Calu3 (cell line): ENCODE results near the gene LRRC1. TPM values are rescaled to one million over a fixed set of nuclear protein-coding genes. Genes with fewer than 3 reads are reported as not detected.

ENCODE experiments used
- BruUV-seq: library from RNA; stranded (reverse); fragments of 400-500 nt; replicated peaks from 2 replicates; lab custom pipeline; 2021; lab: Mats Ljungman, UMichigan
- CTCF ChIA-PET: fragments of 300-600 bp; sonication (Branson Sonifier 250); formaldehyde crosslinking; loops from one replicate; lab custom pipeline; 2022; ENCODE audit warnings: antibody characterized with exemption; lab: Charles Lee
- DNase-seq: peaks from one replicate; pipeline ENCODE4 v3.0.0; 2022
- H3K27ac Mint-ChIP-seq: one replicate; pipeline ENCODE4 v1.8.0; 2022; ENCODE audit warnings: mixed read lengths; ENCODE audit not compliant: unreplicated experiment
- H3K27me3 Mint-ChIP-seq: one replicate; pipeline ENCODE4 v1.8.0; 2022; ENCODE audit warnings: mixed read lengths; ENCODE audit not compliant: unreplicated experiment
- H3K36me3 Mint-ChIP-seq: one replicate; pipeline ENCODE4 v1.8.0; 2022; ENCODE audit warnings: mild to moderate bottlenecking, moderate library complexity, mixed read lengths; ENCODE audit not compliant: insufficient read depth, unreplicated experiment
- H3K4me1 Mint-ChIP-seq: one replicate; pipeline ENCODE4 v1.8.0; 2022; ENCODE audit warnings: mild to moderate bottlenecking, low read depth, mixed read lengths; ENCODE audit not compliant: unreplicated experiment
- H3K4me3 Mint-ChIP-seq: one replicate; pipeline ENCODE4 v1.8.0; 2022; ENCODE audit warnings: mild to moderate bottlenecking, low read depth, moderate library complexity, mixed read lengths; ENCODE audit not compliant: unreplicated experiment
- H3K9me3 Mint-ChIP-seq: one replicate; pipeline ENCODE4 v1.8.0; 2022; ENCODE audit warnings: low read depth, mixed read lengths; ENCODE audit not compliant: unreplicated experiment
- CTCF ChIP-seq: fragments of 200-600 bp; IDR thresholded peaks from one replicate; pipeline ENCODE4 v1.8.0; 2022; ENCODE audit warnings: antibody characterized with exemption; ENCODE audit not compliant: unreplicated experiment
- intact Hi-C: fragments of 100-400 bp; cut with micrococcal nuclease; formaldehyde crosslinking; loops from one replicate; pipeline ENCODE4 v1.10.0; 2022; ENCODE audit not compliant: unreplicated experiment
- total RNA-seq: library from RNA; stranded (reverse); gene quantifications from 2 replicates; pipeline ENCODE4 v1.2.3, GENCODE V29; 2022

Gene LRRC1
- total RNA-seq, 1 experiment from 2014 or later = 26.6 TPM

- no peak for TF ChIP-seq CTCF
- intact Hi-C loops = no loop called here
- no peak overlapping the region for H3K4me3 Mint-ChIP-seq
- no peaks in the 10 kb centered on the region for H3K27me3 Mint-ChIP-seq
- H3K27ac Mint-ChIP-seq = no peak overlapping the region
- DNase-seq = no peak
- H3K9me3 Mint-ChIP-seq = no peaks in the 10 kb centered on the region
- BruUV-seq = no TSS peak
- peaks cover 35% of the 10 kb centered on the region for H3K4me1 Mint-ChIP-seq
- H3K36me3 Mint-ChIP-seq = no peaks in the 10 kb centered on the region
- CTCF ChIA-PET = interaction anchor here (1.2 to 1.5 kb wide), 2 partner anchors 11 to 576 kb away, joined by 3 to 5 read pairs; no protein-coding TSS in a partner anchor
These were observed 43.3 kb downstream of the LRRC1 start for GRCh38 chr6:53837865-53838769.

DNA sequence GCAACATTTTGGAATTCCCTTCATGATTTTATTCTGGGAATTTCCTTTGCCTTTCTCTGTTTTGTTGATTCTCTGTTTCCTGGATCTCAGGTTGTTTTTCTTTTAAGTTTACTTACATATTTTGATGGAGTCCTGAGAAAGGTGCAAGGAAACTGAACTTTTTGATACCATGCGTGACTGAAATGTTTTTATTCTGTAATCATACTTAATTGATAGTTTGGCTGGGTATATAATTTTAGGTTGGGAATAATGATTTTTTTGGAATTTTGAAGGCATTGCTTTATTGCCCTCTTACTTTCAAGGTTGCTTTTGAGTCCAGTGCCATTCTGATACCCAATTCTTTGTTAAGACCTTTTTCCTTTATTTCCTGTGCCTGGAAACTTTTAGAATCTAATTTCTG lies 45.2 kb downstream of the LRRC1 start:
- intact Hi-C loops = no loop called here
- no peaks in the 10 kb centered on the region for H3K27me3 Mint-ChIP-seq
- H3K27ac Mint-ChIP-seq = no peak overlapping the region
- no peaks in the 10 kb centered on the region for H3K9me3 Mint-ChIP-seq
- CTCF ChIA-PET = interaction anchor here (0.7 kb wide), 1 partner anchor 1349 kb away, joined by 6 read pairs; no protein-coding TSS in a partner anchor
- TF ChIP-seq CTCF = no peak
- H3K4me3 Mint-ChIP-seq = no peak overlapping the region
- no peak for DNase-seq
- no TSS peak for BruUV-seq
- peaks cover 24% of the 10 kb centered on the region for H3K4me1 Mint-ChIP-seq
- no peaks in the 10 kb centered on the region for H3K36me3 Mint-ChIP-seq

GRCh38 chr6:53845280-53846195 lies 50.7 kb downstream of the LRRC1 start:
- H3K4me3 Mint-ChIP-seq = no peak overlapping the region
- no peaks in the 10 kb centered on the region for H3K27me3 Mint-ChIP-seq
- no peaks in the 10 kb centered on the region for H3K4me1 Mint-ChIP-seq

More at GRCh38 chr6:53845280-53846195, 50.7 kb downstream of the LRRC1 start:
- no peak for DNase-seq
- intact Hi-C loops = no loop called here
- Mint-ChIP-seq H3K9me3 (no peaks in the 10 kb centered on the region), H3K27ac (no peak overlapping the region), H3K36me3 (no peaks in the 10 kb centered on the region)
- CTCF ChIA-PET = no interaction called here
- BruUV-seq = no TSS peak
- TF ChIP-seq CTCF = no peak
